HL-60 (cell line): ENCODE measurements around the gene SORL1.

Source experiments
- GABPA ChIP-seq: IDR thresholded peaks from 2 replicates; pipeline ENCODE4 v1.6.1; 2012; ENCODE audit warnings: low read depth
- POLR2AphosphoS5 ChIP-seq: IDR thresholded peaks from 2 replicates; pipeline ENCODE4 v1.6.1; 2012; ENCODE audit warnings: low read depth
- TF ChIP-seq, protein P1 (sequence below): IDR thresholded peaks from one replicate; pipeline ENCODE4 v1.5.1; 2011; ENCODE audit warnings: low read length, control low read depth, inconsistent platforms; ENCODE audit not compliant: insufficient read depth

GRCh38 chr11:121681550-121682268 lies 229.6 kb downstream of the SORL1 start:
- TF ChIP-seq, protein P1, sequence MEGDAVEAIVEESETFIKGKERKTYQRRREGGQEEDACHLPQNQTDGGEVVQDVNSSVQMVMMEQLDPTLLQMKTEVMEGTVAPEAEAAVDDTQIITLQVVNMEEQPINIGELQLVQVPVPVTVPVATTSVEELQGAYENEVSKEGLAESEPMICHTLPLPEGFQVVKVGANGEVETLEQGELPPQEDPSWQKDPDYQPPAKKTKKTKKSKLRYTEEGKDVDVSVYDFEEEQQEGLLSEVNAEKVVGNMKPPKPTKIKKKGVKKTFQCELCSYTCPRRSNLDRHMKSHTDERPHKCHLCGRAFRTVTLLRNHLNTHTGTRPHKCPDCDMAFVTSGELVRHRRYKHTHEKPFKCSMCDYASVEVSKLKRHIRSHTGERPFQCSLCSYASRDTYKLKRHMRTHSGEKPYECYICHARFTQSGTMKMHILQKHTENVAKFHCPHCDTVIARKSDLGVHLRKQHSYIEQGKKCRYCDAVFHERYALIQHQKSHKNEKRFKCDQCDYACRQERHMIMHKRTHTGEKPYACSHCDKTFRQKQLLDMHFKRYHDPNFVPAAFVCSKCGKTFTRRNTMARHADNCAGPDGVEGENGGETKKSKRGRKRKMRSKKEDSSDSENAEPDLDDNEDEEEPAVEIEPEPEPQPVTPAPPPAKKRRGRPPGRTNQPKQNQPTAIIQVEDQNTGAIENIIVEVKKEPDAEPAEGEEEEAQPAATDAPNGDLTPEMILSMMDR = no peak
- TF ChIP-seq GABPA = no peak
- TF ChIP-seq POLR2AphosphoS5 = no peak
